Cardiac muscle cell (in vitro differentiated cells and primary cell): ENCODE measurements around the gene PHF10. TPM values are rescaled to one million over a fixed set of nuclear protein-coding genes. Genes with fewer than 3 reads are reported as not detected.

Experiments used
- DNase-seq, 2 donors: peaks; one replicate each; pipeline versions ENCODE4 v3.0.0 to v3.0.0-alpha.2; 2010 to 2017; ENCODE audit warnings: low read depth in 1 of 2, low spot score in 1 of 2
- H3K27ac ChIP-seq: fragments of 200-600 bp; sonication (generic); 2 replicates; pipeline ENCODE4 v1.5.1; 2016
- H3K27me3 ChIP-seq: fragments of 200-600 bp; sonication (generic); 2 replicates; pipeline ENCODE4 v1.6.0; 2016; ENCODE audit warnings: control low read depth
- H3K36me3 ChIP-seq: fragments of 200-600 bp; sonication (generic); 2 replicates; pipeline ENCODE4 v1.5.1; 2016; ENCODE audit warnings: control low read depth
- H3K4me1 ChIP-seq: fragments of 200-600 bp; sonication (generic); 2 replicates; pipeline ENCODE4 v1.8.1; 2017; ENCODE audit warnings: low read depth, mild to moderate bottlenecking, mixed run types
- H3K4me3 ChIP-seq: fragments of 200-600 bp; sonication (generic); 2 replicates; pipeline ENCODE4 v1.5.1; 2016; ENCODE audit warnings: mild to moderate bottlenecking
- H3K9me3 ChIP-seq: fragments of 200-600 bp; sonication (generic); 2 replicates; pipeline ENCODE4 v1.5.1; 2017; ENCODE audit warnings: low read depth, mild to moderate bottlenecking, control low read depth
- polyA plus RNA-seq: library from polyadenylated mRNA; unstranded; fragments of >200 nt; fragmentation: Nextera tagmentation; extraction: Ambion mirVana; gene quantifications from 2 replicates; pipeline ENCODE4 v1.2.1, GENCODE V29; 2016
- total RNA-seq: library from RNA; depleted of rRNA; stranded (reverse); fragments of >200 nt; gene quantifications from 2 replicates; pipeline ENCODE4 v1.2.3, GENCODE V29; 2016
- TF ChIP-seq, protein P1 (sequence below): IDR thresholded peaks from 2 replicates; pipeline ENCODE4 v1.5.1; 2012; ENCODE audit warnings: low read depth, mild to moderate bottlenecking, low read length

Gene PHF10
- total and polyA plus RNA-seq, 2 experiments from 2014 or later = 31.5 to 32.0 TPM

DNA sequence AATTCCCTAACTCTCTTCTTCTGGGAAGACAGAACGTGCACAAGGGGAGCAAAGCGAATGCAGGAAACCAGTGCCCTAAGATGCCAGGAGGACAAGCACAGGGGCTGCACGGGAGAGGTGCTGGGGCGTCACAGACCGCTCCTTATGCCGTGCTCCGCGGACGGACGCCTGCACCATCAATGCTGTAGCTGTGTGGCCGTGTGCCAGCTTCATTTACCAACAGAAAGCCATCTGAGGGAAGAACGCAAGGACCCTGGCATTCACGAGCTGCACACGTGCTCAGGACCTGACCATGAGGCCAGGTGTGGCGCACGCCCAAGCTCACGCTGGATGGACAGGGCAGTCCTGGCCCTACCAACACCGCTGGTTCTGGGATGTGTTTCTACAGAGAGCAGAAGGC lies 57.9 kb downstream of the PHF10 start:
- no peaks in the 10 kb centered on the region for H3K9me3 ChIP-seq
- TF ChIP-seq, protein P1, sequence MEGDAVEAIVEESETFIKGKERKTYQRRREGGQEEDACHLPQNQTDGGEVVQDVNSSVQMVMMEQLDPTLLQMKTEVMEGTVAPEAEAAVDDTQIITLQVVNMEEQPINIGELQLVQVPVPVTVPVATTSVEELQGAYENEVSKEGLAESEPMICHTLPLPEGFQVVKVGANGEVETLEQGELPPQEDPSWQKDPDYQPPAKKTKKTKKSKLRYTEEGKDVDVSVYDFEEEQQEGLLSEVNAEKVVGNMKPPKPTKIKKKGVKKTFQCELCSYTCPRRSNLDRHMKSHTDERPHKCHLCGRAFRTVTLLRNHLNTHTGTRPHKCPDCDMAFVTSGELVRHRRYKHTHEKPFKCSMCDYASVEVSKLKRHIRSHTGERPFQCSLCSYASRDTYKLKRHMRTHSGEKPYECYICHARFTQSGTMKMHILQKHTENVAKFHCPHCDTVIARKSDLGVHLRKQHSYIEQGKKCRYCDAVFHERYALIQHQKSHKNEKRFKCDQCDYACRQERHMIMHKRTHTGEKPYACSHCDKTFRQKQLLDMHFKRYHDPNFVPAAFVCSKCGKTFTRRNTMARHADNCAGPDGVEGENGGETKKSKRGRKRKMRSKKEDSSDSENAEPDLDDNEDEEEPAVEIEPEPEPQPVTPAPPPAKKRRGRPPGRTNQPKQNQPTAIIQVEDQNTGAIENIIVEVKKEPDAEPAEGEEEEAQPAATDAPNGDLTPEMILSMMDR = no peak
- no peaks in the 10 kb centered on the region for H3K4me1 ChIP-seq
- H3K36me3 ChIP-seq = peaks cover 12% of the 10 kb centered on the region
- no peak for DNase-seq
- no peak overlapping the region for H3K27ac ChIP-seq
- no peak overlapping the region for H3K4me3 ChIP-seq
- H3K27me3 ChIP-seq = no peaks in the 10 kb centered on the region

DNA sequence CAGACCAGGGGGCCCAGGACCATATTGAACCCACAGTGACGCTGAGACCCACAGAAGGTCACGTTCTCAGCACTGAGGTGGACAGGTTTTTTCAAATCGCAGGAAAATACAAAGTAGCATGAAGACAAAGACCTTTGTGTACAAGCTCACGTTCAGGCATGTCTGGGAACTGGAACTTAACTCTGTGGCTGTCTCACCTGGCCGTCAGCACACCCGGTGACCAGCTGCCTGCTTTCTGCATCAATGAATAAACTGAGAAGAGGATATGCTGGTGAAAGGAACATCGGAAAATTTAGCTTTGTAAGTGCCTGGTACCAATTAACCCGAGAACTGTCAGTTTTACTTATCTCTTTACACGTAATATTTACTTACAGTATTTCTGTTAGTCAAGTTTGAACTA lies 59.0 kb downstream of the PHF10 start:
- H3K27ac ChIP-seq = no peak overlapping the region
- H3K4me3 ChIP-seq = no peak overlapping the region
- peaks cover 12% of the 10 kb centered on the region for H3K36me3 ChIP-seq
- DNase-seq = no peak
- TF ChIP-seq, protein P1 = no peak
- H3K9me3 ChIP-seq = no peaks in the 10 kb centered on the region
- no peaks in the 10 kb centered on the region for H3K4me1 ChIP-seq
- H3K27me3 ChIP-seq = no peaks in the 10 kb centered on the region

DNA sequence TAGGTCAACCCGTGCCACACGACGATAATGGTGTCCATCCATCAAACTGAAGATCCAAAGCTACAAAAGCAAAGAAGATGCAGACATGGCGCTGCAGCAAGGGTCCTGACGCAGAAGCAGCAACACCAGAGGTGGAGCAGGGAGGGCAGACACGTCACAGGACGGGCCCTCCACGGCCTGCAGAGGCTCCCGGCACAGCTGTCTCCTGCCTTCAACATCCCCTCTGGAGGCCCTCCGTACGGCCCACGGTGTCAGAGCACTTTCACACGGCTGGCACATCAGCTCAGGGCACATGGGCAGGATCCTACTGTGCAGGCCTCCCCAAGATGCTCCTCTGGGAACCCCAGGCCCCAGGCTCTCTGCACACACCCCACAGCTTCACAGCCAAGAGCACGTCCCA lies 60.1 kb downstream of the PHF10 start:
- peaks cover 12% of the 10 kb centered on the region for H3K36me3 ChIP-seq
- no peaks in the 10 kb centered on the region for H3K9me3 ChIP-seq
- H3K4me1 ChIP-seq = no peaks in the 10 kb centered on the region
- DNase-seq = no peak
- no peak overlapping the region for H3K4me3 ChIP-seq
- TF ChIP-seq, protein P1 = no peak
- no peaks in the 10 kb centered on the region for H3K27me3 ChIP-seq
- no peak overlapping the region for H3K27ac ChIP-seq

DNA sequence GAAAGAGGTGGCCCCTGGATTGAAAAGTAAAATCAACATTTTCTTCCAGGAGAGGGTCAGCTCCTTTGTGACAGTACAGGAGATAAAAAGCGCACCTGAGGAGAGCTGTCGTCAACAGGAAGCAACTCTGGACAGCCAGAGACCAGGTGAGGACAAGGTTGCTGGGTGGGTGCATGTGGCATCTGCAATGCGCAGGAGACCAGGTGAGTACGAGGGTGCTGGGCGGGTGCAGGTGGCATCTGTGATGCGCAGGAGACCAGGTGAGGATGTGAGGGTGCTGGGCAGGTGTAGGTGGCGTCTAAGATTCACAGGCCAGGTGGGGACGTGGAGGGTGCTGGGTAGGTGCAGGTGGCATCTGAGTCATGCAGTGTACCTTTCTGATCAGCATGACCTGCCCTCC lies 60.8 kb downstream of the PHF10 start:
- no peak overlapping the region for H3K4me3 ChIP-seq
- no peak for DNase-seq
- TF ChIP-seq, protein P1 = no peak
- H3K27ac ChIP-seq = no peak overlapping the region
- no peaks in the 10 kb centered on the region for H3K4me1 ChIP-seq
- peaks cover 11% of the 10 kb centered on the region for H3K36me3 ChIP-seq
- H3K27me3 ChIP-seq = no peaks in the 10 kb centered on the region
- no peaks in the 10 kb centered on the region for H3K9me3 ChIP-seq

DNA sequence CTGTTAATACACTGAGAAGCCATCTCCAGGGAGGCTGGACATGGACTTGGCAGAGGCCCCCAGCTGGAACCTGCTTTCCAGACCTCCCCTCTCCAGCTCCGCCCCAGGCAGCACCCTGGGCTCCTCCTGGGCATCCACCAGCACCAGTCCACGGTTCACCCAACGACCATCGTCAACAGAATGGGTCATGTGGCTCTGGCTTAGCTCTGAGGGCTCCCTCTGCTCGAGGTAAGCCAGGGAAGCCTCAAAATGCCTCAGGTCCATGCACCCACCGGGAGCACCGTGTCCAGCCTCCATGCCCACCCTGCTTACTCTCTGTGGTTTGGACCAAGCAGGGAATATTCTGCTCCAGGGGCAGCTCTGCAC lies 62.9 kb downstream of the PHF10 start:
- Histone ChIP-seq H3K36me3 (peaks cover 7% of the 10 kb centered on the region), H3K9me3 (no peaks in the 10 kb centered on the region), H3K4me3 (no peak overlapping the region), H3K27ac (no peak overlapping the region), H3K27me3 (no peaks in the 10 kb centered on the region), H3K4me1 (no peaks in the 10 kb centered on the region)
- DNase-seq = no peak
- TF ChIP-seq, protein P1 = no peak
